ENCODE measurements around the gene IRX4.

IRX4 gene

DNA sequence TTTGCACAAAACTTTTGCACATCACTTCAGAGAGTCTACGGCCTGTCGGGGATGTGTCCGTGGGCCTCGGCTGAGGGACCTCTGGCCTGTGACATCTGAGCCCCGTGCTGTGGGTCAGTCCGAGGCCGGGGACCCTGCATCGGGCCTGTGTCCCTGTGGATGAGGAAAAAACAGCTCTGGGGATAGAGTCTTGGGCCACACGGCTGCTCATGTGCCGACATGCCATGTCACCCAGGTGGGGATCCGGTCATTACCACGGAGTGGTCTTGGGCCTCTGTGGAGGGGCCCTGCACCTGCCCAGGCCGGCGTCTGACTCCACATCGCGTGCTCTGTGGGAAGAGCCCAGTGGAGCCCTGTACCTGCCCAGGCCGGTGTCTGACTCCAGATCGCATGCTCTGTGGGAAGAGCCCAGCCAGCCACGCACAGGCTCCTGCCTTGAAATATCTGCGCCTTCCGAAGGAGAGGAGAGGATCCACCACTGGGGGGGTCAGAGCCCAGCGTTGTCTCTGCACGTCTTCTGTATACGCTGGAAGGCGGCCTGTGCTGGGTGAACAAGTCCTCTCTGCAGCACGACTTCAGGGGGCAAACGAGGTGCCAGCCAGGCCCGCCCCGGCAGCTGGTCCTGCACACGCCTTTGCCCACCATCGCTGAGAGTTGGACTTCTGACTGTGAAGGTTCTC, 27.5 kb upstream of the IRX4 start:
- peaks cover 61% of the 10 kb centered on the region for H3K27me3 Mint-ChIP-seq
- H3K4me3 Mint-ChIP-seq, result no peak overlapping the region
- peaks cover 2% of the 10 kb centered on the region for H3K36me3 Mint-ChIP-seq (ENCODE audit: insufficient read depth)
- DNase-seq (ENCODE audit: low spot score in 2 of 2), result no peak
- ATAC-seq (replicated peaks; ENCODE audit: extremely low read depth, poor library complexity, severe bottlenecking), result no peak
- no peak overlapping the region for H3K27ac Mint-ChIP-seq (ENCODE audit: low read depth)
- no peaks in the 10 kb centered on the region for H3K4me1 Mint-ChIP-seq
- H3K9me3 Mint-ChIP-seq, result no peaks in the 10 kb centered on the region

DNA sequence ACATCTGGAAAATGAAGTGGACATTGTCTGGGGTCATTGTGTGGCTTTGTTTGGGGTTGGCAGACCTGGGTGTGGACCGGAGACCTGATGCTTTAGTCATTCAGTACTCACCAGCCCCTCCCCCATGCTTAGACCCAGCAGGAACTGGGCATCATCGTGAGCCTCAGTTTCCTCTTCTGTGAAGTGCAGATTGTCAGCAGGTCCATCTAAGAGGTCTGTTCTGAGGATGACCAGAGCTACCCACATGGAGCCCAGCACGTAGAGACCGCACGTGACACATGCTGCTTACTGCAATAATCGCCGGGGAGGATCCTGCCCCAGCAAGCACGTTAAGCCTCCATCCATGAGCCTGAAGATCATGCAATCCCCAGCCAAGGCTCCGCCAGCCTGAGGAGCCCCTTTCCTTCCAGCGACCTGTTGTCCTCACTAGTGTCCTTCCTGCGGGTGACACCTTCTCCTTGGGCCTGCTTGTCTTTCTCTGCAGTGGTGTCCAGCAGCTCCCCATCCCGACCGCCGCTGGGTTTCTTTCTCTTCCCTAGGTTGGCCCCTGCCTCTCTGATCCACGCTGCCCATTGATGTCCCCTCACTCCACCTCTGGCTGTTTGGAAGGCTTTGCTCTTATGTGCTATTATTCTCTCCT, 26.7 kb upstream of the IRX4 start:
- ATAC-seq (replicated peaks; ENCODE audit: extremely low read depth, poor library complexity, severe bottlenecking), result no peak
- Mint-ChIP-seq H3K36me3 (ENCODE audit: insufficient read depth) (peaks cover 2% of the 10 kb centered on the region), H3K27ac (ENCODE audit: low read depth) (no peak overlapping the region), H3K4me1 (no peaks in the 10 kb centered on the region), H3K4me3 (no peak overlapping the region), H3K9me3 (no peaks in the 10 kb centered on the region), H3K27me3 (peaks cover 61% of the 10 kb centered on the region)
- DNase-seq (ENCODE audit: low spot score in 2 of 2), result no peak

DNA sequence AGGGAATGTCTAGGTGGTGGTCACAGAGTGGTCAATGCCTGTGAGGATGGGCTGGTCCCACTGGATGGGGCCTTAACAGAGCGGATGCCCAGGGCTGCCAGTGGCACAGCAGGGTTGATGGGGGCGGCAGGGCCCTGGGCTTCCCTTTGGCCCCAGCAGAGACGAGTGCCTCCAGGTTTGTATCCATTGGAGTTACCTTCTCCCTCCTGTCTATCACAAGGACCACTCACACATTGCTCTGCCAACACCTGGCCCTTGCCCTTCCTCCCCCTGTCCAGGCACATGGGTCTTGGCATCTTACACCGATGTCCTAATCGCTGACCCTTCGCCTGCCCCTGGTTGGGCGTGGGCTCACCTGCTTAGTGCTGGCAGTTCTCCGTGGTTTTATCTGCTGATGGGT, 26.2 kb upstream of the IRX4 start:
- ATAC-seq (replicated peaks; ENCODE audit: extremely low read depth, poor library complexity, severe bottlenecking), result no peak
- Mint-ChIP-seq H3K4me3 (no peak overlapping the region), H3K4me1 (no peaks in the 10 kb centered on the region), H3K36me3 (ENCODE audit: insufficient read depth) (peaks cover 2% of the 10 kb centered on the region), H3K27me3 (peaks cover 65% of the 10 kb centered on the region), H3K9me3 (peaks cover 2% of the 10 kb centered on the region), H3K27ac (ENCODE audit: low read depth) (no peak overlapping the region)
- DNase-seq (ENCODE audit: low spot score in 2 of 2), result no peak

DNA sequence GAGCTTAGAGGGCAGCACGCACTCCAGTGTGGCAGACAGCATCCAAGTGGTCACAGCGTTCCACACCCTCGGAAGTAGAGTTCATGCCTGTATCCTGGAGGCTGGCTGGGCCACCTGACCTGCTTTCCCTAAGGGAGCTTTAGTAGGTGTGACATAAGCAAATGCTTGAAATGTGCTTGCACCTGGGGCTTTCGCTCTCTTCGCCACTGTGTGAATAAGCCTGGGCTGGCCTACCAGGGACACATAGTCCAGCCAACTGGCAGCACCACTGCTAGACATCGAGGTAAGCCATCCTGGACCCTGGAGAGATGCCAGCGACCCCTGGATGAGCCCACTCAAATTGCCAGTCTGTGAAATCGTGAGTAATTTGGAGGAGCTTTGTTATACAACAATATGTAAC, 24.9 kb upstream of the IRX4 start:
- ATAC-seq (replicated peaks; ENCODE audit: extremely low read depth, poor library complexity, severe bottlenecking) (no peak), DNase-seq (ENCODE audit: low spot score in 2 of 2) (no peak)

DNA sequence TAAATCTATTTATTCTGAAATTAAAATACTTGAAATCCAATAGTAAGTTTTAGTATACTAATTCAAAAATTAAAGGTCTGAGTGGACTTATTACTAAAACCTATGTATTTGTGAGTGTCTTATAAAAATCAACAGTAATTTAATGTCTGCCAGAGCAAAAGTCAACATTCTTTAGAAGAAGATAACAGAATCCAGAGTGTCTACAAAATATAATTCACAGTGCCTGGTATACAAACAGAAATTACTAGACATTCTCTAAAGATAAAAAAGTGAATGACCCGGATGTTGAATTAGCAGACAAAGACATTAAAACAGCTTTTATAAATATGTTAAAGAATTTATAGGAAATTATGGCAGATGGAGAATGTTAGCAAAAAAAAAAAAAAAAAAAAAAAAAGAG, 22.4 kb upstream of the IRX4 start:
- Mint-ChIP-seq H3K36me3 (ENCODE audit: insufficient read depth) (no peaks in the 10 kb centered on the region), H3K9me3 (peaks cover 7% of the 10 kb centered on the region), H3K4me3 (no peak overlapping the region), H3K4me1 (no peaks in the 10 kb centered on the region), H3K27me3 (peaks cover 81% of the 10 kb centered on the region), H3K27ac (ENCODE audit: low read depth) (no peak overlapping the region)
- ATAC-seq (replicated peaks; ENCODE audit: extremely low read depth, poor library complexity, severe bottlenecking) (no peak), DNase-seq (ENCODE audit: low spot score in 2 of 2) (no peak)

More for the DNA sequence above, 24.9 kb upstream of the IRX4 start:
- peaks cover 64% of the 10 kb centered on the region for H3K27me3 Mint-ChIP-seq
- H3K4me1 Mint-ChIP-seq, result no peaks in the 10 kb centered on the region
- no peak overlapping the region for H3K4me3 Mint-ChIP-seq
- no peaks in the 10 kb centered on the region for H3K36me3 Mint-ChIP-seq (ENCODE audit: insufficient read depth)
- no peak overlapping the region for H3K27ac Mint-ChIP-seq (ENCODE audit: low read depth)
- peaks cover 7% of the 10 kb centered on the region for H3K9me3 Mint-ChIP-seq

DNA sequence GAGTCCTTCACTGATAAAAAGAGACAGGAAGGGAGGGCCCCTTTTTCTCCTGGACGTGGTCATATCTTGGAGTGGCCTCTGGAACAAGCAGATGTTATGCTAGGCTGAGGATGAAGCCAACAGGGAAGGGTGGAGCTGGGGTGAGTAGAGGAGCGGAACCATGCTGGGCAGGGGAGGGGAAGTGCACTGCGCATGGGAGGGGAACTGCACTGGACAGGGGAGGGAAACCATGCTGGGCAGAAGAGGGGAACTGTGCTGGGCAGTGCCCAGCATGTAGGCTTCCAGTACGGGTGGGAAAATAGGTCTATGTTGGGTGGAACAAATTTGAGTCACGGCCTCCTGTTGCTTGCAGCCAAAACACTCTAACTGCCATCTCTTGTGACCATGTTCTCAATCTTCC, 19.3 kb upstream of the IRX4 start:
- H3K36me3 Mint-ChIP-seq (ENCODE audit: insufficient read depth), result no peaks in the 10 kb centered on the region
- H3K4me3 Mint-ChIP-seq, result no peak overlapping the region
- DNase-seq (ENCODE audit: low spot score in 2 of 2) (no peak), ATAC-seq (replicated peaks; ENCODE audit: extremely low read depth, poor library complexity, severe bottlenecking) (no peak)
- H3K27me3 Mint-ChIP-seq, result peaks cover 84% of the 10 kb centered on the region
- no peak overlapping the region for H3K27ac Mint-ChIP-seq (ENCODE audit: low read depth)
- H3K9me3 Mint-ChIP-seq, result peaks cover 7% of the 10 kb centered on the region
- no peaks in the 10 kb centered on the region for H3K4me1 Mint-ChIP-seq

DNA sequence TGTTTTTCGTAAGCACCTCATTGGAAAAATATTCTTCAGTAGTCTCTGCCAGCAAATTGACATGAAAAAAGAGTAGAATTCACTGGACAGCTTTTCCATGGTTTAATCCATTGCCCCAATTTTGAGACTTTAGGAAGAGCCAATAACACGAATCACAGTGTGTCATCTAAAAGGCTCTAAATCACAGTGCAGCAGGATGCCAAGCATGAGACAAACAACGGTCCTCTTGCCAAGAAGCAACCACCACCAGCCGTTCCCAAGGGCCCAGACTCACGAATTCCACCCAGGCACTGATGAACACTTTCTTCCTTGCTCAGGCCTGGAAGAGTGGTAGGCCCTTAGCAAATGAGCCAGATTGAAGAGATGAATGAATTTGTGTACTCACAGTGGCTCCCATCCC, 18.3 kb upstream of the IRX4 start:
- Mint-ChIP-seq H3K36me3 (ENCODE audit: insufficient read depth) (no peaks in the 10 kb centered on the region), H3K27ac (ENCODE audit: low read depth) (no peak overlapping the region), H3K4me3 (no peak overlapping the region), H3K9me3 (peaks cover 7% of the 10 kb centered on the region), H3K27me3 (peaks cover 82% of the 10 kb centered on the region), H3K4me1 (no peaks in the 10 kb centered on the region)
- DNase-seq (ENCODE audit: low spot score in 2 of 2) (no peak), ATAC-seq (replicated peaks; ENCODE audit: extremely low read depth, poor library complexity, severe bottlenecking) (no peak)

DNA sequence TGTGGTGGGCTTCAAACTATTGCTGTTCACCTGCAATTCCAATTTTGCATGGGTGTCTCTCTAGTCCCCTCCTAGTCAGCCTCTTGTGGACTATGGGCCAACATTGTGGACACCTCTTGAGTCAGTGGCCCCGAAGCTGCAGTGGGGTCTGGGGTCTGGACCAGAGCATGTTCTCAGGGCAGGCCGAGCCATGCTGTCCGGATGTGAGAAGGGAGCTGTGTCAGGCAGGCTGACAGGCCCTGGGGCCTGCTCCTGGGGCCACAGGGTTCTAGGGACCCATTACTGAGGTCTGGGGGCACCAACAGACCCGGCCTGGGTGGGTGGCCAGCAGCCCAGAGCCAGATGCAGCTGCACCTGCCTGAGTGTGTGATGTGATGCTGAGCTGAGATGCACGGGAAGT, 16.5 kb upstream of the IRX4 start:
- Mint-ChIP-seq H3K27ac (ENCODE audit: low read depth) (no peak overlapping the region), H3K9me3 (peaks cover 7% of the 10 kb centered on the region), H3K36me3 (ENCODE audit: insufficient read depth) (no peaks in the 10 kb centered on the region), H3K4me1 (no peaks in the 10 kb centered on the region), H3K27me3 (peaks cover 88% of the 10 kb centered on the region), H3K4me3 (no peak overlapping the region)
- DNase-seq (ENCODE audit: low spot score in 2 of 2) (no peak), ATAC-seq (replicated peaks; ENCODE audit: extremely low read depth, poor library complexity, severe bottlenecking) (no peak)

DNA sequence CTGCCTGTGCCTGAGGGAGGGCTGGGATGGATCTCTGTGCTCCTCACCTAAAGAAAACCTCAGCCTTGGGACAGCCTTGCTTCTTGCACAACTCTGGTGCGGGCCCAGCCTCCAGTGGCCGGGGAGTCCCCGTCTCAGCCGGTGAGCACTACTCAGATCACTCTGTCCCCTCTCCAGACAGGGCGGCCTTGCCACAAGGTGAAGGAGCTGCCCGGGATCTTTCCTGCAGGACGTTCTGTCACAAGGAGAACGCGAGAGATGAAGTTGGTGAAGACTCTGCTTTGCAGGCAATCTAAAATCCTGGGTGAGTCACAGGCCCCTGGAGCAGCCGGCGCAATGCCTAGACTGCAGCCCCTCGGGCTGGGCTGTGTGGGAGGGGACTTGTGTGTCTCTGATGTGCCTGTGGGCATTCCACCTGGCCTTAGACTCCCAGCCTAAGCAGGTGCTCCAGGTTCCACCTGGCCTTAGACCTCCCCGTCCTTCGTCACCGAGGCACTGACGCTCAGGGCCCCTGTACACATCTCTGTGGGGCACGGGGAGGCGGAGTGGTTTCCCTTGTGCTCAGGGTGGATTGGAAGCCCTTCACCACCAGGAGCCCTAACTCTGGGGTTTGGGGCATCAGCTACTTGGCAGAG, 15.2 kb upstream of the IRX4 start:
- Mint-ChIP-seq H3K4me1 (no peaks in the 10 kb centered on the region), H3K9me3 (no peaks in the 10 kb centered on the region), H3K27me3 (peaks cover 89% of the 10 kb centered on the region), H3K36me3 (ENCODE audit: insufficient read depth) (no peaks in the 10 kb centered on the region), H3K27ac (ENCODE audit: low read depth) (no peak overlapping the region), H3K4me3 (no peak overlapping the region)
- DNase-seq (ENCODE audit: low spot score in 2 of 2), result no peak
- ATAC-seq (replicated peaks; ENCODE audit: extremely low read depth, poor library complexity, severe bottlenecking), result no peak

DNA sequence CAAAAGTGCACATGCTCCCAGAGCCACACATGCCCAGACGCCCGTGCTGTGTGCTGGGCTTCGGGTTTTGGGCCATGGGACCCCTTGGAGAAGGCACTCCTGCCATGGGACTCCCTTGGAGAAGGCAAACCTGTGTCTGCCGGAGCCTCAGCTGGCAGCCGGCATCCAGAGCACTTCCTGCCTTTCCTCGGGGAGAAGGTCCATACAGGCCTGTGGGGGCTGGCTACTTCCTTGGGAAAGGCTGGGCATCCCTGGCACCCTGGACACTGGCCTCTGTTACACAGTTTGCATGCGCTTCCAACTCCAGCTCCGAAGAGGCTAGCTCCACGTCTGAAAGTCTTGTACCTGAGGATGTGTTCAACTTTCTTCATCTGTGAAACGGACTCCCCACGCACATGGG, 14.7 kb upstream of the IRX4 start:
- Mint-ChIP-seq H3K4me1 (no peaks in the 10 kb centered on the region), H3K27ac (ENCODE audit: low read depth) (no peak overlapping the region), H3K36me3 (ENCODE audit: insufficient read depth) (no peaks in the 10 kb centered on the region), H3K27me3 (peaks cover 90% of the 10 kb centered on the region), H3K4me3 (no peak overlapping the region), H3K9me3 (no peaks in the 10 kb centered on the region)
- ATAC-seq (replicated peaks; ENCODE audit: extremely low read depth, poor library complexity, severe bottlenecking), result no peak
- no peak for DNase-seq (ENCODE audit: low spot score in 2 of 2)

DNA sequence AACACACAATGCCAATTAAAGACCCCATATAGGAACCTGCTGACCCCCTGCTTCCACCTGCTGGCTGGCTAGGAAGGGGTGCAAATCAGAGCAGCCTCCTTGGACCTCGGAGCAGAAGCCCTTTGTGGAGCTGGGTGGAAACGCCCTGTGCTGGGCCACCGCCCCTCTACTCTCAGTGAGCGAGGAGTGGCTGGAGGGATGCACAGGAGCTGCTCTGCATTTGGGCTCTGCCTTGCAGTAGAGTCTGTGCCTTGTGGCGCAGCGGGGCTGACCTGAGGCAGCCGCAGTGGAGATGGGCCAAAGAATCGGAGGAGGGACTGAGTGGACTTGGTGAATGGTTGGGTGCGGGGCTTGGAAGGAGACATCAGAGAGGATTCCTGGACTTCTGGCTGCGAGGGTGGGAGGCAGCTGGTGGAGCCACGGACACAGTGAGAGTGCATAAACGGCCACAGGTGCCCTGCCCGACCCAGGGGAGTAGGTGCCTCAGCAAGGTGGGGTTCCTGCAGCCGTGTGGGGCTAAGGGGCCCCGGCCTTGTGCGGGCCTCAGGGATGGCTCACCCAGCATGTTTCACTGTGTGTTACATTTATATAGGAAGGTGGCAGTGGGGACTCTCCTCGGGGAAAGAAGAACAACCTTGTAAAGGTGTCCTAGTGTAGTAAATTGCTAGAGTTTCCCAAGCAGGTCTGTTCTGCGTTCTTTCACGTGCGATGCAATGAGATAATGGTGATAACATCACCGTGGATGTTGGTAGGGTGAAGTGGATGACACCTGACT, 14.1 kb upstream of the IRX4 start:
- no peak overlapping the region for H3K27ac Mint-ChIP-seq (ENCODE audit: low read depth)
- no peak for ATAC-seq (replicated peaks; ENCODE audit: extremely low read depth, poor library complexity, severe bottlenecking)
- H3K36me3 Mint-ChIP-seq (ENCODE audit: insufficient read depth), result no peaks in the 10 kb centered on the region

DNA sequence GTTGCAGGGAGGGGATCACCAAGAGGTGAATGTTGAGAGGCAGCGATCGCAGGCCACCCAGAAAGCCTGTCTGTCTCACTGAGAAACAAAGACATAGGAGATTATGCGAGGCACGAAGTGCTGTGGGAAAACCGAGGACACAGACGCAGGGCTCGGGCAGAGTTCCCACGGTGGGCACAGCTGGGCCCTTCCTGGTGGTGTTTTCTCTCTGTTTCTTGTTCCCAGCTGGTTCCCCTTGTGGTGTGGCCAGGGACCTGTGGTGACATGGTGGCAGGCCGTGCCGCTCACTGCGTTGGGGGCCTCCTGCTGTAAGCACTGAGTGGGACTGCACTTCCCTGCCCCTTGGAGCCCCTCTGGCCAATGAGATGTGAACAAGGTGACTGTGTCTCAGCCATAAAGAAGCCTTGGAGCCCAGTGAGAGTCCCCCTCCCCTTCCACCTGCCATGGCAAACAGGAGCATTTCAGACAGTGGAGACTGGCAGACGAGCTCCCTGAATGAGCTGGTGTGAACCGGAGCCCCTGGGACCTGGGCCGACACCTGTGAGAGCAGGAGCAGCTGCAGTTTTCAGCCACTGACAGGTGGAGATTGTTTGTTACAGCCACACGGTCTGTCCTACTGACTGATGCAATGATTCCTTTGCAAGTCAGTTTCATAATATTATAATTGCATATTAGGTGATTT, 13.2 kb upstream of the IRX4 start:
- Mint-ChIP-seq H3K27ac (ENCODE audit: low read depth) (no peak overlapping the region), H3K27me3 (peaks cover 82% of the 10 kb centered on the region), H3K4me1 (no peaks in the 10 kb centered on the region), H3K36me3 (ENCODE audit: insufficient read depth) (no peaks in the 10 kb centered on the region), H3K9me3 (no peaks in the 10 kb centered on the region), H3K4me3 (no peak overlapping the region)
- DNase-seq (ENCODE audit: low spot score in 2 of 2) (no peak), ATAC-seq (replicated peaks; ENCODE audit: extremely low read depth, poor library complexity, severe bottlenecking) (no peak)

More for the DNA sequence above, 14.1 kb upstream of the IRX4 start:
- Mint-ChIP-seq H3K9me3 (no peaks in the 10 kb centered on the region), H3K4me1 (no peaks in the 10 kb centered on the region), H3K4me3 (no peak overlapping the region), H3K27me3 (peaks cover 88% of the 10 kb centered on the region)
- no peak for DNase-seq (ENCODE audit: low spot score in 2 of 2)

All from central memory CD8-positive, alpha-beta T cell (primary cell).